ENCODE results near the gene GPC6. TPM values are rescaled to one million over a fixed set of nuclear protein-coding genes. Genes with fewer than 3 reads are reported as not detected.

Gene GPC6
- total and polyA plus RNA-seq, 9 of the 15 experiments (the other 6 are each of a cell fraction or from before 2014, with no cell fraction given) = under 0.01 to 0.20 (median 0.01) TPM; not detected in 4

GRCh38 chr13:93956426-93956825, 729.8 kb downstream of the GPC6 start:
- Histone ChIP-seq H3K27ac (ENCODE audit: extremely low read depth, low read depth, low read length) (no peak overlapping the region), H4K20me1 (replicated peaks; ENCODE audit: control insufficient read depth, insufficient read depth, low read length) (no peaks in the 10 kb centered on the region), H3K9me3 (replicated peaks; ENCODE audit: control insufficient read depth, insufficient read depth, low read depth, low read length) (no peaks in the 10 kb centered on the region), H3K36me3 (ENCODE audit: control insufficient read depth, insufficient read depth, low read length) (no peaks in the 10 kb centered on the region), H2AFZ (ENCODE audit: low read depth, low read length) (no peak overlapping the region), H3K27me3 (ENCODE audit: control insufficient read depth in 2 of 2, insufficient read depth in 2 of 2, low read length in 2 of 2) (no peaks in the 10 kb centered on the region), H3K9me1 (ENCODE audit: control insufficient read depth, insufficient read depth, low read length) (no peaks in the 10 kb centered on the region), H3K79me2 (ENCODE audit: control insufficient read depth, insufficient read depth, low read length) (no peaks in the 10 kb centered on the region), H3K4me3 (no peak overlapping the region), H3K4me1 (replicated peaks in 1 of 2; ENCODE audit: control insufficient read depth in 2 of 2, insufficient read depth in 2 of 2, low read length in 2 of 2) (no peaks in the 10 kb centered on the region), H3K9ac (ENCODE audit: insufficient read depth in 1 of 2, low read depth in 2 of 2, low read length in 2 of 2) (no peak overlapping the region), H3K4me2 (ENCODE audit: insufficient read depth, low read length) (no peak overlapping the region)
- intact Hi-C loops (cut with micrococcal nuclease) = no loop called here
- TF ChIP-seq ZNF551 (CRISPR knock-in tag; IDR thresholded peaks at IDR 0.05) = no peak
- no peak for TF ChIP-seq ZNF347 (CRISPR knock-in tag; IDR thresholded peaks at IDR 0.05; ENCODE audit: low read depth)
- TF ChIP-seq, protein P1, sequence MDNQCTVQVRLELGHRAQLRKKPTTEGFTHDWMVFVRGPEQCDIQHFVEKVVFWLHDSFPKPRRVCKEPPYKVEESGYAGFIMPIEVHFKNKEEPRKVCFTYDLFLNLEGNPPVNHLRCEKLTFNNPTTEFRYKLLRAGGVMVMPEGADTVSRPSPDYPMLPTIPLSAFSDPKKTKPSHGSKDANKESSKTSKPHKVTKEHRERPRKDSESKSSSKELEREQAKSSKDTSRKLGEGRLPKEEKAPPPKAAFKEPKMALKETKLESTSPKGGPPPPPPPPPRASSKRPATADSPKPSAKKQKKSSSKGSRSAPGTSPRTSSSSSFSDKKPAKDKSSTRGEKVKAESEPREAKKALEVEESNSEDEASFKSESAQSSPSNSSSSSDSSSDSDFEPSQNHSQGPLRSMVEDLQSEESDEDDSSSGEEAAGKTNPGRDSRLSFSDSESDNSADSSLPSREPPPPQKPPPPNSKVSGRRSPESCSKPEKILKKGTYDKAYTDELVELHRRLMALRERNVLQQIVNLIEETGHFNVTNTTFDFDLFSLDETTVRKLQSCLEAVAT (IDR thresholded peaks at IDR 0.05) = no peak
- TF ChIP-seq ZEB2 (IDR thresholded peaks at IDR 0.05) = no peak
- no peak for TF ChIP-seq RBM34 (IDR thresholded peaks at IDR 0.05; ENCODE audit: borderline replicate concordance, insufficient read depth, low read length)
- no peak for TF ChIP-seq CAMTA2 (CRISPR knock-in tag; conservative IDR thresholded peaks at IDR 0.05)
- no peak for TF ChIP-seq SREBF2 (CRISPR knock-in tag; IDR thresholded peaks at IDR 0.05)
- TF ChIP-seq SREBF1 (IDR thresholded peaks at IDR 0.05; ENCODE audit: borderline replicate concordance, low read depth, low read length) = no peak
- TF ChIP-seq ZNF445 (CRISPR knock-in tag; IDR thresholded peaks at IDR 0.05; ENCODE audit: low read depth) = no peak
- TF ChIP-seq PURB (CRISPR knock-in tag; IDR thresholded peaks at IDR 0.05; ENCODE audit: low read depth) = no peak
- TF ChIP-seq ZBTB2 (IDR thresholded peaks at IDR 0.05) = no peak
- no peak for TF ChIP-seq ADNP (tag; IDR thresholded peaks at IDR 0.05)
- TF ChIP-seq ZNF644 (tag; IDR thresholded peaks at IDR 0.05; ENCODE audit: low read depth) = no peak
- TF ChIP-seq HNRNPK (IDR thresholded peaks at IDR 0.05; ENCODE audit: low read depth, low read length, poor library complexity, severe bottlenecking) = no peak
- no peak for TF ChIP-seq PPARD (CRISPR knock-in tag; IDR thresholded peaks at IDR 0.05)
- no peak for TF ChIP-seq ZNF121 (CRISPR knock-in tag; conservative IDR thresholded peaks at IDR 0.05)
- TF ChIP-seq, protein P2, sequence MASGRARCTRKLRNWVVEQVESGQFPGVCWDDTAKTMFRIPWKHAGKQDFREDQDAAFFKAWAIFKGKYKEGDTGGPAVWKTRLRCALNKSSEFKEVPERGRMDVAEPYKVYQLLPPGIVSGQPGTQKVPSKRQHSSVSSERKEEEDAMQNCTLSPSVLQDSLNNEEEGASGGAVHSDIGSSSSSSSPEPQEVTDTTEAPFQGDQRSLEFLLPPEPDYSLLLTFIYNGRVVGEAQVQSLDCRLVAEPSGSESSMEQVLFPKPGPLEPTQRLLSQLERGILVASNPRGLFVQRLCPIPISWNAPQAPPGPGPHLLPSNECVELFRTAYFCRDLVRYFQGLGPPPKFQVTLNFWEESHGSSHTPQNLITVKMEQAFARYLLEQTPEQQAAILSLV (tag; IDR thresholded peaks at IDR 0.05) = no peak
- no peak for TF ChIP-seq GTF2E2 (tag; IDR thresholded peaks at IDR 0.05)
- no peak for TF ChIP-seq ZSCAN32 (CRISPR knock-in tag; IDR thresholded peaks at IDR 0.05)
- BruUV-seq (replicated peaks) = no TSS peak
- ChIA-PET POLR2A (no interaction called here), CTCF (ENCODE audit: low intra/inter-chr PET ratio) (no interaction called here)
- no peak for FAIRE-seq
- in situ Hi-C loops (cut with MboI) = no loop called here
- 4% methylated on average over 2 of the region's 2 CpGs for WGBS (ENCODE audit: insufficient coverage, low coverage, missing lambda C conversion rate)
- no peak for ATAC-seq
- no peak for DNase-seq (ENCODE audit: extremely low read depth in 1 of 4, low spot score in 3 of 4)
